Hepatic stellate cell (primary cell): ENCODE data around the gene EPYC.
"Not testable (repeated sequence)": the region's sequence is repeated elsewhere in the genome, so short reads cannot be mapped to it uniquely, and the experiment has no call there.

ENCODE experiments used
- DNase-seq: peaks from one replicate; pipeline ENCODE4 v3.0.0; 2011; ENCODE audit warnings: low spot score

Gene EPYC

DNA sequence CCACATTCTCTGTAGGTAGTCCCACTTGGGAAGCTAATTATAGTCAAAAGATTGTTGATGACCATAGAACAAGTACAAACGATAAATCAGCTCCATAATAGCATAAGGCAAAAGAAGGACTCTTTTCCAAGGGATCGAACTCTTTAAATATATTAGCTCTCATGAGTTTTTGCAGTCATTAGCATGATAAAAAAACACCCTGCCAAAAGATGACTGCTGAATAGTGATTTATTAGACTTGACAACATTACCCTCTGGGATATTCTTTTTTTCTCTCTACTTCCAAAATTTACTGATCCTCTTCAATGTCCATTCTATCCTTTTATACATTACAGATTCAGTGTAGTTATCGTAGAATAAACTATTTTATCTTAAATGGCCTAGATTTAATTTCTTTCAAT lies 14.2 kb downstream of the EPYC start:
- no peak for DNase-seq

DNA sequence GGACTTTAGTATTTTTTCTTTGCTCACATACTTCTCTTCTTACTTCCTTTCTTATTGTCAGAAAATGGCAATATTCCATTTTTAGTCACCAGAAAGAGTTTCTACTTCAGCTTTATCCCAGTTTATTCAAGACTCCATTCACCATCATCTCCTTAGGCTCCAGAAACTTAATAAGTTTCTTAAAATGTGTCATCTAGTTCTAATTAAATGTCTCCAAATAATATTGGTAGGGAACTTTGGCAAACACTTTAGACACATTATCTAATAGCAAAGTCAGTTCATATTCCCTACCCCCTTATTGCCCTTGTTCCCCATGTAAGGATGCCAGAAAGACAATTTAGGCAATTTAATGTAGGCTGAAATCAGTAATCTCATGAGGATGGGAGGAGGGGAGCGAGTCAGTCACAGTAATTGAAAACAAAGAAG lies 15.1 kb downstream of the EPYC start:
- DNase-seq = no peak

DNA sequence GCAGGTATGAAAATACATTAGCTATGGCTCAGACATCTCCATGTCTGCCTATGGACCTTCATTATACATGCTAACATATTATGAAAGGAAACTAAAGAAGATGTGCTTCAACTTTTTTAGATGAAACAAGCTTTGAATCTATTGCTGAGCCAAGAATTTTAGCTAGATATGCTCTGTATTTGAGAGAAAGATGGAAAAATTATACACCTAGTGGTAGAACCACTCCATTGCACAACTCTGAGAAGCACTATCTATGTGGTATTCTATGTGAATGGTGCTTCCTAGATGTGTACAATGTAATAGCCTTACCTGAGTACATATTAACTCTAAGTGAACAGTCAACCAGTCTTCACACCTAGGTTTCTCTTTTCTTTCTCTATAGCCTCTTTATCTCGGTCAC lies 17.3 kb downstream of the EPYC start:
- DNase-seq = no peak

DNA sequence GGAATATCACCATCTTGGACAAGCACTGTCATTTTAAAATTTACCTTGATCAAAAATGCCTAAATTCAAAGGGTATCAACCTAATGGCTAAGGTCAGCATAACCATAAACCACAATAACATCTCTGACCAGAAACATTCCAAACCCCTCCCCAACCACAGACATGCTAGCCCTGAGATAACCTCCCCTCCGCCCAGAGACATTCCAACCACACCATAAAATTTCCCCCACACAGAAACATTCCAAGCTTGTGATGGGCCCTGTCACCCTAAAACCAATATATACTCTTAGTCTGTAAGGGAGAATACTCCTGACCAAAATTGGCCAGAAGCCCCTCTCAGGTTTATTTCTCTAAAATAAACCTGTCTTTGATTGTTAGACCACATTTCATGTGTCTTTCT lies 17.7 kb downstream of the EPYC start:
- no peak for DNase-seq

- not testable (repeated sequence) for DNase-seq
Observed at GRCh38 chr12:90985331-90985730, 19.4 kb downstream of the EPYC start.

DNA sequence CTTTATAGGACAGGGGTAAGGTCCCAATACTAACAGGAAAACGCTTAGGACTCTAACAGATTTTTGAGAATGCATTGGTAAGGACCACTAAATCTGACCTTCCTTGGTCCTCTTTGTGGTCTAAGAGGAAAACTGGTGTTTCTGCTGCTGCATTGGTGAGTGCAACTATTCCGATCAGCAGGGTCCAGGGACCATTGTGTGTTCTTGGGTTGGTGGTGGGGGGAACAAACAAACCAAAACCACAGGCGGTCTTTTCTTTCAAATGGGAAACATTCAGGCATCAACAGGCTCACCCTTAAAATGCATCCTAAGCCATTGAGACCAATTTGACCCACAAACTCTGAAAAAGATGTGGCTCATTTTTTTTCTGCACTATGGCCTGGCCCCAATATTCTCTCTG lies 20.7 kb downstream of the EPYC start:
- DNase-seq = no peak

DNA sequence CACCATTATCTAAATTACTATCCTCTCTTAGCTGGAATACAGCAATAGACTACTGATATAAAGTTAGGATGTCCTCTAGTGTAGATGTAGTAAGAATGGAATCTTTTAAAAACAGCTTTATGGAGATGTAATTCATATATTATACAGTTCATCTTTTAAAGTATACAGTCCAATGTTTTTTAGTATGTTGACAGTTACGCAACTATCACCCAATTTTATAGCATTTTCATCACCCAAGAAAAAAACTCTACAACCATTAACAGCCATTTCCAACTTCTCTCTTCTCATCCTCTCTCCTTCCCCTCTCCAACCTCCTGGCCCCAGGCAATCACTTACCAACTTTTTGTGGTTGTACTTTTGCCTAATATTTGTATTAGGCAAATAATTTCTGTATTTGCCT lies 22.6 kb downstream of the EPYC start:
- DNase-seq = no peak

DNA sequence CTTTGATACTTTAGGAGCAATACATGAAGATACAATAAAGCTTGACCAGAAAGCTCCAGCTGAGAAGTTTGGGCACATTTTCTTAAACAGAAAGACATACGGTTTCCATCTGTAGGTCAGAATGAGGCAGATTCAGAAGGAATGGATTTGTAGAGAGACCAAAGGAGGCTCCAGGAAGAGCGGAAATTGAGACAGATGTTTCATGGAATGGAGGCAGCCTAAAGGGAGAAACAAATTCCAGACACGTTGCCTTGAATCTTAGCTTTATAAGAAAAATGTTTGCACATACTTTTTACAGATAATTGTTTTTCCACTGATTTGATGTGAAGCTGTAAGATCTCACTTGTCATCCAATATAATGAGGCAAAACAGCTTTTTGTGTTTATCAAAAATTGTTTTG lies 24.8 kb downstream of the EPYC start:
- DNase-seq = no peak

GRCh38 chr12:90979019-90979418 lies 25.8 kb downstream of the EPYC start:
- no peak for DNase-seq

DNA sequence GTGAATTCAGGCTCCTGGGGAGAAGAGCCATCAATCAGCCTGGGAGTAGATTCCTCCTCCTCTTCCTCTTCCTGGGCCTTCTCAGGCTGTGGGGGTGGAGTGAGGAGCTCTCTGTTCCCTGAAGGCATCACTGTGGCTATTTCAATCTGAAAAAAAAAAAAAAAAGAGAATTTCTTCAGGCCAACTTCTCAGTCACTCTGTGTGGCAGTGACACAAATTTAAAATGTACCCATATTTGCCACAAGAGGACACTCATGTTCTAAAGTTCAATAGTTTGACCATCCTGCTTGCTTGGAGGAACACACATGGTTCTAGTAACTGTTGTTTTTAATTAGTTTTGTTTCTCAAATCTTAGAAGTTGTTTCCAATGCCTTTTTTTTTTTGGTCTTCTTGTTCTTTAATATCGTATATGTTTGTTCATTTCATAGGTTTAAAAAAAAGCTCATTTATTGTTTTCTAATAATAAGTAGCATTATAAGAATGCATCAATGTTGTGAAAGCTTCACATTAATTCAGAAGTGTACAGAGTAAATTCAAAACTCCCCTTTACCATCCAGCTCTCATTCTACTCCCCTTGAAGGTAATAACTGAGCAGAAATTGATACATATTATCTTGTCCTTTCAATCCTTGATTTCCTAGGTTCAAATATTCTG lies 26.5 kb downstream of the EPYC start:
- DNase-seq = peak; percentile 14

DNA sequence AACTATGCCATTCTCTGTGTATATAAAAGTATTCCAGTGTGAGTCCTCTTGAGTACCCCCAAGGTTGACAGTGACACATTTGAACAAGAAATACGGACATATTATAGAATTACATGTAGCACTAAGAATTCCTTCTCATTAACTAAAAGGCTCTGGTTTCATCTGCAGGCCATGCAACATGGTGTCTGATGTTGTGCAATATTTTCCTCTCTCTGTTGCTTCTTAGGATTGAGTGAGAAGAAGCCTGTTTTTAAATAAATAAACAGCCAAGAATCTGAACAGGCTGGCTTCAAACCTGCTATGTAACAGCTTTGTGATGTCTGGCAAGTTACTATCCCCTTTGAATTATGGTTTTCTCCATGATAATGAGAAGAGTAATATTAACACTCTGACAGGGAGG lies 27.5 kb downstream of the EPYC start:
- no peak for DNase-seq

DNA sequence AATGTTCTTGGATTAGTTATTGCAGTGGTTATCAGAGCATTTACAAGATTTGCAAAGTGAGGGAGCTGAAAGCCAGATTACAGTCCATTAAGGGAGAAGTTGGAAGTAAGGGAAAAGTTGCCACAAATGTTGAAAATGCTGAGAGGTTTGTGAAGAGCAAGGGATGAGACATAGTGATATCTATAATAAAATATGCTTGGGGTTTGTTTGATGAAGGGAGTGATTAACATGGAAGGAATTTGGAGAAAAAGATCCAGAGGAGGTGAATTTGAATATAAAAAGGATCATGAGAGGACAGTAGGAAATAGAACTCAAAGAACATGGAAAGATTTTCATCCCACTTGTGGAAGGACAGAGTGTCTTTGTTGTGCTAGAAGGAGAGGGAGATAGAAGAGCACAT lies 30.5 kb downstream of the EPYC start:
- DNase-seq = no peak

DNA sequence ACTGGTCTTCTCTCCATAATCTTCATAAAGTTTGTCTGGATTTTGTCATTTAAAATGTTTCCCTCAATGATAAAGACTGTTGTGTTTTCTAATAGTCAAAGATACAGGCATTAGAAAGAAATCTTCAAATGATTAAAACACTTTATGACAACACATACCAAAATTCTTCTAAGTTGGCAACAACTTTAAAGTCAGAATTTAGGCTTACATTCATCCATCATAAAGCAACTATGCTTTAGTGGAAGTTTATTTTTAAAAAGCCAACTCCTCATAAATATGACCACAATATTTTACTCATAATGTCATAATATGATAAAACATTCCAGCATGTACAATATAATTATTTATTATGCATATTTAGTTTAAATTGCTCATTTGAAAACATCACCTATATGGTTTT lies 32.5 kb downstream of the EPYC start:
- no peak for DNase-seq

- DNase-seq = no peak
Observed at GRCh38 chr12:90970911-90971310, 33.9 kb downstream of the EPYC start.

DNA sequence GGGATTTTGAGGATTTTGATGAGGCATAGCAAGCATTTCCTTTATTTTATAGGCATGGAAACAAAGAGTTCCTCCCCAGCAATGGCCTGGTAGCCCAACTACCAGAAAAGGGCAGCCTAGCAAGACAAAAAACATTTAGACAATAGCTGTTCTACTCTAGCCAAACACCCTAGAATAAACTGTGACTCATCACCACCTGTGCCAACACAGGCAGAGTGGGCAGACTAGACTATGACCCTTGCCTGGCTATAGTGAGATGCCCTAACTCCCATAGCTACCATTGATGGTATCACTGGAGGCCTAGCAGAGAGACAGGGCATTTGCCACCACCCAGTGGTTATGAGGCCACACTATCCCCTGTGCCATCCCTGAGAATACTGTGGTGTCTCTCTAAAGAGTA lies 34.3 kb downstream of the EPYC start:
- DNase-seq = no peak

DNA sequence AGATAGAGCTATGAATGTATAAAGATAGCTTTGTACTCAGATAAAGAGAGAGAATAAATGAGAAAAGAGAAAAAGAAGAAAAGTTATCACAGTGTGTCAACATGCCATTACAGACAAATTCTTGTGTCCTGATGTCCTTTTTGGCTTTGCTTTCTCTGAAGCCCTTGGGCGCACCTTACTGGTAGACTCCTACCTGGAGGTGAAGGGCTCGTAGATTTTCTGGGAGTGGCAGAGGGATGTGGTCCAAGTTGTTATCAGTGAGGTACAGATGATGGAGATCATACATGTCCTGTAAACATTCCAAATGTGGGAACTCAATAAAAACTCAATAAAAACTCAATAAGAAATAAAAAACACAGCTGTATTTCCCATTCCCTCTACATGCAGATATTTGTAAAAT lies 34.9 kb downstream of the EPYC start:
- no peak for DNase-seq

GRCh38 chr12:90969346-90969745 lies 35.4 kb downstream of the EPYC start:
- no peak for DNase-seq

- DNase-seq = no peak
Observed at GRCh38 chr12:90965204-90965603, 39.6 kb downstream of the EPYC start.

DNA sequence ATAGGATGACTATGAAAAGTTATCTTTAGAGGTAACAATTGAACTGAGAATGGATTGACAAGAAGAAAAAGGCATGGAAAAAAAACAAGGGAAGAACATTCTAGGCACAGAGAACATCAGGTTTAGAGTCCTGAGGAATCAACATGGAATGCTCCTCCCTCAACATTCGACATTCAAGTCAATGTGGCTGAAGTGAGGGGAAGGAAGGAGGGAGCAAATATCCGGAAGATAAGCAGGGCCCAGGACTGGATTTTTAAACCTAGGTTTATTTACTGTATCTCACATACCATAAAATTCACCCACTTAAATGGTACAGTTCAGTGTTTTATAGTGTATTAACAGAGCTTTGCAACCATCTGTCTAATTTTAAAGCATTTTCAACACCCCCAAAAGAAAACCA lies 40.2 kb downstream of the EPYC start:
- DNase-seq = no peak

GRCh38 chr12:90963946-90964345 lies 40.8 kb downstream of the EPYC start:
- no peak for DNase-seq

DNA sequence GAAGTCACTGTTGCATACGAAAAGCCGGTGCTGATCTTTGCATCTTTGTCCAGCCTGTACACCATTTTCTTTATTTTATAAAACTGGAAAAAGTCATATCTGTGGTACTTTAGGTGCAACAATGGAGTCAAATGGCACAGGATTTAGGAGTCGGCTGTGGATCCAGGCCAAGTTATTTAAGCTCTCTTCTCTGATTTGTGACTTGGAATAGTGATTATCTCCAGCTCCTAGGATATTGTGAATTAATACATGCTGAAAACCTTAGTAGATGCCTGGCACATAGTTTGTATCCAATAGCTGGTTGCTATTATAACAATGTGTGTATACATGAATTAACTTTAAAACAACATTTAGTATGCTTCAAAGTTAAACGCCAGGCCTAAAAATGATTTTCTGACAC lies 43.6 kb downstream of the EPYC start:
- no peak for DNase-seq

DNA sequence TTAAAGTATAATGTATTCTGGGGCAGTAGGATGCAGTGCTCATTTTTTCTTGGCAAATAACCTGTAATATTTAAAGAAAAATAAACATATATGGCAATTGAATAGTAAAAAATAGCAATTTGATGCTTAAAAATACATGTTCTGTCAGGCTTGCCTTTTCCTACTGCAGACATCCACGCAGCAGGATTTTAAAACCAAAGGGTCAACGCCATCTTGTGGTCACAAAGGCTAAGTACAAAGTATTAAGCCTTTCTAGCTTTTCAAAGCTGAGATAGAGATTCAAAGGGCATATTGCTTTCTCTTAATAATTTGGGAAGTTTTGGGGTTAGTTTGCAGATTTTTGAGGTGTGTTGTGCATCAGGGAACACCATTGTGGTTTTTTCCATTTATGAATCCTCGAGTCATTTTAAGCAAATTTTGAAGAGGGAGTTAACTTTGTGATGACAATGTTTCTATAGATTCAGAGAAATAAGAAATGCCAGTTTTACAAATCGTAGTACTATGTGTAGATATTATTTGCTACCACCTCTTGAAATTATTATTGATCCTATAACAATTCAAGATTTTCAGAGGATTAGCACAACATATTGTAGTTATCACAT lies 45.1 kb downstream of the EPYC start:
- DNase-seq = peak; percentile 15

- no peak for DNase-seq
Observed at GRCh38 chr12:90959032-90959431, 45.7 kb downstream of the EPYC start.

- DNase-seq = no peak
Observed at GRCh38 chr12:90958347-90958746, 46.4 kb downstream of the EPYC start.
